ENCODE measurements around the gene NOP16.

NOP16 gene

DNA sequence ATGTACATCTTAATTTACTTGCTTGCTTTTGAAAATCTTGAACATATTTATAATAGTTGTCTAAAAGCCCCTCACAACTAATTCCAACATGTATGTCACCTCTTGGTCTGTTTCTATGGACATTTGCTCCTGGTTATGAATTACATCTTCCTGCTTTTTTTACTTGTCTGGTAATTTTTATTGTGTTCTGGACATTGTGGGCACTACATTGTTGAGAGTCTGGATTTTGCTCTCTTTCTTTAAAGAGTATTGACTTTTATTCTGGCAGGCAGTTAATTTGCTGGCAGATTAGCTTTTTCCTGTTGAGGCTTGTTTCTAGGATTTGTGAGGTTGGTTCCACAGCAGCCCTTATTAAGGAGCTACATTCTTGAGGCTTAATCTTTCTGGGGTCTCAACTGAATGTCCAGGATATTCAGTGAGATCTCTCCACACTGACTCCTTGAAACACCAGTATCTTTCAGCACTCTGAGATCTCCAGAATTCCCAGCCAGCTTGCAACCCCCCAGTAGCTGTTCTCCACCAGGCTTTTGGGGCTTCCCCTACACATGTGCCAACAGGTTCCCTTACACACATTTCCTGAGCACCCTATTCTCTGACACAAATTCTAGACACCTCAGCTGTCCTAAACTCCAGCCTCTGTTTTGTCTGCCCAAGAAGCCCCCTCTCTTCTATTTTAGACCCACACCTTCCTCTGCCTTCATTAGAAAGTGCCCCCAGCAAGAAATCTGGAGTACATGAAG lies 54.2 kb downstream of the NOP16 start:
- DNase-seq (ENCODE audit: low spot score) = no peak
- TF ChIP-seq, protein P1, sequence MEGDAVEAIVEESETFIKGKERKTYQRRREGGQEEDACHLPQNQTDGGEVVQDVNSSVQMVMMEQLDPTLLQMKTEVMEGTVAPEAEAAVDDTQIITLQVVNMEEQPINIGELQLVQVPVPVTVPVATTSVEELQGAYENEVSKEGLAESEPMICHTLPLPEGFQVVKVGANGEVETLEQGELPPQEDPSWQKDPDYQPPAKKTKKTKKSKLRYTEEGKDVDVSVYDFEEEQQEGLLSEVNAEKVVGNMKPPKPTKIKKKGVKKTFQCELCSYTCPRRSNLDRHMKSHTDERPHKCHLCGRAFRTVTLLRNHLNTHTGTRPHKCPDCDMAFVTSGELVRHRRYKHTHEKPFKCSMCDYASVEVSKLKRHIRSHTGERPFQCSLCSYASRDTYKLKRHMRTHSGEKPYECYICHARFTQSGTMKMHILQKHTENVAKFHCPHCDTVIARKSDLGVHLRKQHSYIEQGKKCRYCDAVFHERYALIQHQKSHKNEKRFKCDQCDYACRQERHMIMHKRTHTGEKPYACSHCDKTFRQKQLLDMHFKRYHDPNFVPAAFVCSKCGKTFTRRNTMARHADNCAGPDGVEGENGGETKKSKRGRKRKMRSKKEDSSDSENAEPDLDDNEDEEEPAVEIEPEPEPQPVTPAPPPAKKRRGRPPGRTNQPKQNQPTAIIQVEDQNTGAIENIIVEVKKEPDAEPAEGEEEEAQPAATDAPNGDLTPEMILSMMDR (IDR thresholded peaks at IDR 0.05; ENCODE audit: extremely low read depth, missing control alignments) = no peak
